ENCODE measurements around the gene CDC42EP4.
A peak's percentile ranks its signal among the peaks of the same experiment; 100 is the strongest.

- TF ChIP-seq CTCF (IDR thresholded peaks at IDR 0.05) (no peak), POLR2A (IDR thresholded peaks at IDR 0.05) (no peak), EP300 (IDR thresholded peaks at IDR 0.05) (no peak), POLR2AphosphoS5 (IDR thresholded peaks at IDR 0.05) (peak in 1 of 3 donors; percentile 18)
These were observed 45.5 kb upstream of the CDC42EP4 start for GRCh38 chr17:73357318-73357717.

All from stomach (tissue), 4 donors.